ENCODE results near the gene PPP6R2.
"Not testable (repeated sequence)": the region's sequence is repeated elsewhere in the genome, so short reads cannot be mapped to it uniquely, and the experiment has no call there.

Gene PPP6R2

GRCh38 chr22:50396751-50397370 is 53.7 kb downstream of the PPP6R2 start:
- TF ChIP-seq CTCF (conservative IDR thresholded peaks at IDR 0.05; ENCODE audit: low read length) (no peak), EZH2phosphoT487 (IDR thresholded peaks at IDR 0.05; ENCODE audit: borderline replicate concordance) (no peak)
- no peak overlapping the region for H2AFZ ChIP-seq (ENCODE audit: low read length)
- H3K9me2 ChIP-seq (replicated peaks; ENCODE audit: low read depth, low read length), result no peaks in the 10 kb centered on the region
- no peaks in the 10 kb centered on the region for H3K79me2 ChIP-seq (ENCODE audit: insufficient read depth, low read length)
- no peaks in the 10 kb centered on the region for H4K20me1 ChIP-seq (ENCODE audit: insufficient read depth, low read length, poor library complexity, severe bottlenecking)
- no peaks in the 10 kb centered on the region for H3K9me3 ChIP-seq (ENCODE audit: insufficient read depth, low read depth, low read length)
- H3K4me2 ChIP-seq (ENCODE audit: low read depth, low read length, poor library complexity, severe bottlenecking), result no peak overlapping the region
- H3K4me3 ChIP-seq (ENCODE audit: low read length, poor library complexity, severe bottlenecking), result no peak overlapping the region
- no peaks in the 10 kb centered on the region for H3F3A ChIP-seq (ENCODE audit: low read depth)
- peaks cover 25% of the 10 kb centered on the region; the same call in 1 of the 2 replicates for H3K36me3 ChIP-seq (ENCODE audit: insufficient read depth, low read length)
- H3K4me1 ChIP-seq (ENCODE audit: insufficient read depth, low read length, poor library complexity, severe bottlenecking), result peaks cover 13% of the 10 kb centered on the region
- H3K9ac ChIP-seq (ENCODE audit: low read depth, low read length, poor library complexity, severe bottlenecking), result no peak overlapping the region
- no peaks in the 10 kb centered on the region for H3K27me3 ChIP-seq (ENCODE audit: insufficient read depth, low read length, poor library complexity, severe bottlenecking)

GRCh38 chr22:50397371-50398060 is 54.4 kb downstream of the PPP6R2 start:
- not testable (repeated sequence) for H3K9ac ChIP-seq (ENCODE audit: low read depth, low read length, poor library complexity, severe bottlenecking); H3F3A ChIP-seq (ENCODE audit: low read depth); H2AFZ ChIP-seq (ENCODE audit: low read length); H3K27me3 ChIP-seq (ENCODE audit: insufficient read depth, low read length, poor library complexity, severe bottlenecking); H3K4me2 ChIP-seq (ENCODE audit: low read depth, low read length, poor library complexity, severe bottlenecking); H4K20me1 ChIP-seq (ENCODE audit: insufficient read depth, low read length, poor library complexity, severe bottlenecking); H3K9me2 ChIP-seq (replicated peaks; ENCODE audit: low read depth, low read length); H3K79me2 ChIP-seq (ENCODE audit: insufficient read depth, low read length); H3K9me3 ChIP-seq (ENCODE audit: insufficient read depth, low read depth, low read length); H3K4me3 ChIP-seq (ENCODE audit: low read length, poor library complexity, severe bottlenecking)
- Histone ChIP-seq H3K4me1 (ENCODE audit: insufficient read depth, low read length, poor library complexity, severe bottlenecking) (peaks cover 13% of the 10 kb centered on the region), H3K36me3 (ENCODE audit: insufficient read depth, low read length) (peaks cover 25% of the 10 kb centered on the region; the same call in 1 of the 2 replicates)

GRCh38 chr22:50398831-50399648 is 55.9 kb downstream of the PPP6R2 start:
- H3K79me2 ChIP-seq (ENCODE audit: insufficient read depth, low read length), result no peaks in the 10 kb centered on the region
- H2AFZ ChIP-seq (ENCODE audit: low read length), result no peak overlapping the region
- no peaks in the 10 kb centered on the region for H3K9me3 ChIP-seq (ENCODE audit: insufficient read depth, low read depth, low read length)
- no peak overlapping the region for H3K9ac ChIP-seq (ENCODE audit: low read depth, low read length, poor library complexity, severe bottlenecking)
- TF ChIP-seq CTCF (conservative IDR thresholded peaks at IDR 0.05; ENCODE audit: low read length) (no peak), EZH2phosphoT487 (IDR thresholded peaks at IDR 0.05; ENCODE audit: borderline replicate concordance) (no peak)
- no peak overlapping the region for H3K4me2 ChIP-seq (ENCODE audit: low read depth, low read length, poor library complexity, severe bottlenecking)
- H3F3A ChIP-seq (ENCODE audit: low read depth), result no peaks in the 10 kb centered on the region
- H3K4me1 ChIP-seq (ENCODE audit: insufficient read depth, low read length, poor library complexity, severe bottlenecking), result peaks cover 13% of the 10 kb centered on the region
- H4K20me1 ChIP-seq (ENCODE audit: insufficient read depth, low read length, poor library complexity, severe bottlenecking), result no peaks in the 10 kb centered on the region
- H3K27me3 ChIP-seq (ENCODE audit: insufficient read depth, low read length, poor library complexity, severe bottlenecking), result no peaks in the 10 kb centered on the region
- H3K4me3 ChIP-seq (ENCODE audit: low read length, poor library complexity, severe bottlenecking), result no peak overlapping the region
- peaks cover 25% of the 10 kb centered on the region; the same call in 1 of the 2 replicates for H3K36me3 ChIP-seq (ENCODE audit: insufficient read depth, low read length)
- H3K9me2 ChIP-seq (replicated peaks; ENCODE audit: low read depth, low read length), result no peaks in the 10 kb centered on the region

Data from Loucy (cell line).